B cell (primary cell): ENCODE results near the gene CORO1C. TPM values are rescaled to one million over a fixed set of nuclear protein-coding genes. Genes with fewer than 3 reads are reported as not detected.

Experiments
- ATAC-seq: fragments of 200-7000 bp; cut with Tn5 transposase; one replicate; pipeline ENCODE4 v1.10.0; 2021; ENCODE audit warnings: low read depth, mild to moderate bottlenecking, moderate number of reproducible peaks, moderate library complexity
- CTCF ChIA-PET: fragments of 350-600 bp; sonication (Branson Sonifier 250); formaldehyde crosslinking; loops from one replicate; lab custom pipeline; 2021; ENCODE audit warnings: antibody characterized with exemption, inconsistent platforms; lab: Charles Lee
- POLR2A ChIA-PET: fragments of 350-600 bp; sonication (Branson Sonifier 250); formaldehyde crosslinking; loops from one replicate; lab custom pipeline; 2021; ENCODE audit warnings: antibody characterized with exemption; lab: Charles Lee
- DNase-seq: peaks from one replicate; pipeline ENCODE4 v3.0.0; 2013
- H2AFZ ChIP-seq: 2 replicates; pipeline ENCODE4 v1.6.1; 2012; ENCODE audit warnings: mild to moderate bottlenecking, low read depth, low read length; ENCODE audit not compliant: insufficient read depth, poor library complexity, severe bottlenecking
- H3K27ac ChIP-seq, 2 donors: 1 replicate in 1 of 2; 2 replicates in 1 of 2; pipeline ENCODE4 v1.5.1; 2012 to 2013; ENCODE audit warnings: low read length in 2 of 2, mild to moderate bottlenecking in 2 of 2, moderate library complexity in 1 of 2
- H3K27me3 ChIP-seq, 4 experiments: fragments of 200-600 bp in 1 of 4; sonication (generic) in 1 of 4; replicated peaks in 1 of 4; 1 replicate in 2 of 4; 2 replicates in 2 of 4; pipeline versions ENCODE4 v1.6.1 to v1.7.0; 2013 to 2016; ENCODE audit warnings: low read length in 3 of 4, mild to moderate bottlenecking in 2 of 4, mixed read lengths in 1 of 4, moderate library complexity in 1 of 4; ENCODE audit not compliant: insufficient read depth in 4 of 4, control insufficient read depth in 3 of 4; ENCODE audit errors: control extremely low read depth in 1 of 4
- H3K36me3 ChIP-seq, 2 experiments: replicated peaks in 1 of 2; 1 replicate in 1 of 2; 2 replicates in 1 of 2; pipeline versions ENCODE4 v1.6.1 to v1.7.1; 2013; ENCODE audit warnings: low read length in 1 of 2; ENCODE audit not compliant: insufficient read depth in 2 of 2, control insufficient read depth in 1 of 2; ENCODE audit errors: control extremely low read depth in 1 of 2, extremely low read depth in 1 of 2
- H3K4me1 ChIP-seq, 2 donors: fragments of 200-600 bp in 1 of 2; sonication (generic) in 1 of 2; 1 replicate in 1 of 2; 2 replicates in 1 of 2; pipeline versions ENCODE4 v1.5.1 to v1.6.1; 2013 to 2017; ENCODE audit warnings: low read length in 2 of 2; ENCODE audit not compliant: control insufficient read depth in 2 of 2, insufficient read depth in 2 of 2
- H3K4me2 ChIP-seq: replicated peaks from 2 replicates; pipeline ENCODE3; 2012; ENCODE audit warnings: mild to moderate bottlenecking, low read depth, low read length; ENCODE audit not compliant: poor library complexity, severe bottlenecking
- H3K4me3 ChIP-seq, 5 experiments: fragments of 200-600 bp in 1 of 5; sonication (generic) in 1 of 5; 1 replicate in 3 of 5; 2 replicates in 2 of 5; pipeline versions ENCODE4 v1.5.1 to v1.7.0; 2011 to 2016; ENCODE audit warnings: low read length in 4 of 5, mild to moderate bottlenecking in 4 of 5, low read depth in 2 of 5, control low read depth in 1 of 5, moderate library complexity in 1 of 5; ENCODE audit not compliant: insufficient read depth in 1 of 5; ENCODE audit errors: control extremely low read depth in 1 of 5, extremely low read depth in 1 of 5
- H3K79me2 ChIP-seq: fragments of 200-600 bp; sonication (generic); one replicate; pipeline ENCODE4 v1.6.0; 2016; ENCODE audit warnings: low read length; ENCODE audit not compliant: control insufficient read depth, insufficient read depth
- H3K9ac ChIP-seq: fragments of 200-600 bp; sonication (generic); 2 replicates; pipeline ENCODE4 v1.6.1; 2017; ENCODE audit warnings: mild to moderate bottlenecking, low read length, moderate library complexity
- H3K9me3 ChIP-seq, 3 donors: one replicate each; pipeline versions ENCODE4 v1.6.1 to v1.7.1; 2013; ENCODE audit warnings: low read length in 2 of 3; ENCODE audit not compliant: control insufficient read depth in 2 of 3, insufficient read depth in 1 of 3; ENCODE audit errors: control extremely low read depth in 1 of 3
- H4K20me1 ChIP-seq: 2 replicates; pipeline ENCODE4 v1.6.0; 2012; ENCODE audit warnings: mild to moderate bottlenecking, low read length; ENCODE audit not compliant: insufficient read depth, control insufficient read depth, poor library complexity, severe bottlenecking
- H3K27ac Mint-ChIP-seq: one replicate; pipeline ENCODE4 v1.8.0; 2021; ENCODE audit warnings: mixed read lengths
- H3K27me3 Mint-ChIP-seq: one replicate; pipeline ENCODE4 v1.8.0; 2021; ENCODE audit warnings: mixed read lengths
- H3K4me1 Mint-ChIP-seq: one replicate; pipeline ENCODE4 v1.8.0; 2021; ENCODE audit warnings: mixed read lengths
- H3K4me3 Mint-ChIP-seq: one replicate; pipeline ENCODE4 v1.8.0; 2021; ENCODE audit warnings: mixed read lengths
- H3K9me3 Mint-ChIP-seq: one replicate; pipeline ENCODE4 v1.8.0; 2022; ENCODE audit warnings: mixed read lengths; ENCODE audit not compliant: insufficient read depth
- EZH2 ChIP-seq: IDR thresholded peaks from 2 replicates; pipeline ENCODE4 v1.6.1; 2012; ENCODE audit warnings: borderline replicate concordance, low read depth, mild to moderate bottlenecking, moderate library complexity, low read length; ENCODE audit not compliant: insufficient read depth, poor library complexity, severe bottlenecking
- WGBS: methylation state at CpG from one replicate; pipeline ENCODE4 v1.1.5; 2013; ENCODE audit warnings: missing lambda C conversion rate; ENCODE audit not compliant: insufficient coverage; 5-methylcytosine and 5-hydroxymethylcytosine counted together
- intact Hi-C: fragments of 100-400 bp; cut with micrococcal nuclease; formaldehyde crosslinking; loops from one replicate; pipeline ENCODE4 v1.10.0; 2022
- polyA plus RNA-seq: library from polyadenylated mRNA; depleted of rRNA; stranded (reverse); fragments of >200 nt; gene quantifications from 2 replicates; pipeline ENCODE4 v1.2.3, GENCODE V29; 2012
- total RNA-seq, 2 donors: library from RNA; stranded (reverse); fragments of 120-200 nt in 1 of 2; gene quantifications; 1 replicate in 1 of 2; 2 replicates in 1 of 2; pipeline versions ENCODE4 v1.2.3 to v1.2.4, GENCODE V29; 2013 to 2022
- TF ChIP-seq, protein P1 (sequence below): fragments of 200-600 bp; IDR thresholded peaks from one replicate; pipeline ENCODE4 v1.8.0; 2022; ENCODE audit warnings: antibody characterized with exemption, mild to moderate bottlenecking

The CORO1C gene
- total and polyA plus RNA-seq, 2 donors (not counting 1 experiment from before 2014, with no cell fraction given), result 19.2 to 68.0 TPM

DNA sequence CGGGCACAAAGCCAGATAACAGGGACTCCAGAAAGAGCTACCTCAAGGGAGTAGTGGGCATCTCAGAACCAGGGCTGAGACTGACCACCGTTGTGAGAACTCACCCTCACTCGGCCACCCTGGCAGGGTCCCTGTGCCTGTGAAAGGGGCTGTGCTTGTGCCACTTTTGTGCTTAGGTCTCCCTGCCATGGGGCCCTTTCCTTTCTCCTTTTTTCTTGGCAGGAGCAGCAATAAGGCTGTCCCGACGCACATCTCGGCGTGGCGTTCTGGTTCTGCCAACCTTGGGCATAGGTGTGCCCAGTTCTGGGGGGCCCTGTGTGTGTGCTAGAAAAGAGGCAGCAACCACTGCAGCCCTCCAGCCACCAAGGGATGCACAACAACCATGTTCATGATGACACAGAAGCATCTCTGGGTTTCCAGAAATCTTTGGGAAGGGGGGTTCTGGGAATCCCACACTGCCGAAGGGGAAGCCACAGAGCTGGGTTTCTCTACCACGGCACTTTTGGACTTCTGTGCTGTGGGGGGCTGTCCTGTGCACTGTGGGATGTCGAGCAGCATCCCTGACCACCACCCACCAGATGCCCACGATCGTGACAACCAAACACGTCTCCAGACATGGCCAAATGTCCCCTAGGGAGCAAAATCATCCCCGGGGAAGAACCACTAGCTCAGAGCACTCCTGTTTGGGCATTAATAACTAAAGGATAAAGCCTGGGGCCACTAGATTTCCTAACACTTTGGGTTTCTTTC lies 120.3 kb downstream of the CORO1C start:
- Mint-ChIP-seq H3K4me1 (peaks cover 33% of the 10 kb centered on the region), H3K27ac (no peak overlapping the region), H3K9me3 (no peaks in the 10 kb centered on the region), H3K4me3 (no peak overlapping the region), H3K27me3 (peaks cover 10% of the 10 kb centered on the region)
- H3K4me3 ChIP-seq, result no peak overlapping the region
- peaks cover 0 to 12% (median 2%) of the 10 kb centered on the region in 4 experiments for H3K27me3 ChIP-seq
- ATAC-seq (no peak), DNase-seq (no peak)
- no peaks in the 10 kb centered on the region for H3K36me3 ChIP-seq
- ChIA-PET POLR2A (no interaction called here), CTCF (interaction anchor here (0.7 to 13.8 kb wide), 11 partner anchors 9 to 339 kb away, joined by 3 to 431 read pairs (median 4); partner anchors contain the start of genes ISCU and SELPLG)
- peaks cover 14 to 24% of the 10 kb centered on the region in 2 donors for H3K4me1 ChIP-seq
- TF ChIP-seq, protein P1, sequence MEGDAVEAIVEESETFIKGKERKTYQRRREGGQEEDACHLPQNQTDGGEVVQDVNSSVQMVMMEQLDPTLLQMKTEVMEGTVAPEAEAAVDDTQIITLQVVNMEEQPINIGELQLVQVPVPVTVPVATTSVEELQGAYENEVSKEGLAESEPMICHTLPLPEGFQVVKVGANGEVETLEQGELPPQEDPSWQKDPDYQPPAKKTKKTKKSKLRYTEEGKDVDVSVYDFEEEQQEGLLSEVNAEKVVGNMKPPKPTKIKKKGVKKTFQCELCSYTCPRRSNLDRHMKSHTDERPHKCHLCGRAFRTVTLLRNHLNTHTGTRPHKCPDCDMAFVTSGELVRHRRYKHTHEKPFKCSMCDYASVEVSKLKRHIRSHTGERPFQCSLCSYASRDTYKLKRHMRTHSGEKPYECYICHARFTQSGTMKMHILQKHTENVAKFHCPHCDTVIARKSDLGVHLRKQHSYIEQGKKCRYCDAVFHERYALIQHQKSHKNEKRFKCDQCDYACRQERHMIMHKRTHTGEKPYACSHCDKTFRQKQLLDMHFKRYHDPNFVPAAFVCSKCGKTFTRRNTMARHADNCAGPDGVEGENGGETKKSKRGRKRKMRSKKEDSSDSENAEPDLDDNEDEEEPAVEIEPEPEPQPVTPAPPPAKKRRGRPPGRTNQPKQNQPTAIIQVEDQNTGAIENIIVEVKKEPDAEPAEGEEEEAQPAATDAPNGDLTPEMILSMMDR, result no peak
- no peak for TF ChIP-seq EZH2
- H3K9me3 ChIP-seq, result peaks cover 0 to 13% (median 5%) of the 10 kb centered on the region in 3 donors
- no peaks in the 10 kb centered on the region for H3K79me2 ChIP-seq
- H3K4me2 ChIP-seq, result no peak overlapping the region
- no peaks in the 10 kb centered on the region for H4K20me1 ChIP-seq
- intact Hi-C loops, result no loop called here
- H3K9ac ChIP-seq, result no peak overlapping the region
- 94% methylated on average over 8 of the region's 15 CpGs for WGBS
- no peak overlapping the region for H2AFZ ChIP-seq
- H3K27ac ChIP-seq, result no peak overlapping the region

GRCh38 chr12:108610336-108610815 lies 120.9 kb downstream of the CORO1C start:
- H4K20me1 ChIP-seq, result no peaks in the 10 kb centered on the region
- CTCF ChIA-PET, result interaction anchor here (1.3 to 13.8 kb wide), 6 partner anchors 24 to 340 kb away, joined by 3 to 431 read pairs (median 54); partner anchors contain the start of gene SELPLG
- POLR2A ChIA-PET, result no interaction called here
- H3K4me3 ChIP-seq, result no peak overlapping the region
- ATAC-seq, result no peak
- H3K4me1 ChIP-seq, result peaks cover 14 to 23% of the 10 kb centered on the region in 2 donors
- no peak overlapping the region for H3K27ac ChIP-seq
- H3K27me3 Mint-ChIP-seq, result peaks cover 10% of the 10 kb centered on the region
- H3K36me3 ChIP-seq, result no peaks in the 10 kb centered on the region
- TF ChIP-seq, protein P1, result no peak
- TF ChIP-seq EZH2, result no peak
- H3K9me3 ChIP-seq, result peaks cover 0 to 7% (median 0%) of the 10 kb centered on the region in 3 donors
- no peak overlapping the region for H2AFZ ChIP-seq
- H3K4me2 ChIP-seq, result no peak overlapping the region
- 94% methylated on average over 6 of the region's 8 CpGs for WGBS
- no peaks in the 10 kb centered on the region for H3K9me3 Mint-ChIP-seq
- no peak overlapping the region for H3K9ac ChIP-seq
- peaks cover 0 to 12% (median 2%) of the 10 kb centered on the region in 4 experiments for H3K27me3 ChIP-seq
- no peaks in the 10 kb centered on the region for H3K79me2 ChIP-seq
- DNase-seq, result no peak
- H3K4me1 Mint-ChIP-seq, result peaks cover 28% of the 10 kb centered on the region
- intact Hi-C loops, result no loop called here
- no peak overlapping the region for H3K4me3 Mint-ChIP-seq
- peak overlapping the region; percentile 26 for H3K27ac Mint-ChIP-seq
